Adrenal gland (tissue), 5 donors: ENCODE data around the gene XYLT1.
"Not testable (repeated sequence)": the region's sequence is repeated elsewhere in the genome, so short reads cannot be mapped to it uniquely, and the experiment has no call there.

ENCODE experiments used
- POLR2A ChIP-seq, 2 donors: fragments of 450-650 bp; IDR thresholded peaks; one replicate each; pipeline ENCODE4 v1.6.1; 2017; ENCODE audit warnings: antibody characterized with exemption in 2 of 2, mild to moderate bottlenecking in 2 of 2, moderate library complexity in 1 of 2
- TF ChIP-seq, protein P1 (sequence below), 6 experiments: fragments of 450-650 bp in 4 of 6; fragments of 200-600 bp in 2 of 6; sonication (generic) in 1 of 6; IDR thresholded peaks; 1 replicate in 5 of 6; 2 replicates in 1 of 6; pipeline versions ENCODE4 v1.5.1 to v1.8.0; 2016 to 2021; ENCODE audit warnings: antibody characterized with exemption in 6 of 6, mild to moderate bottlenecking in 2 of 6, moderate library complexity in 1 of 6
- donor health status: DM: no; HTN: no; CAD: no.

DNA sequence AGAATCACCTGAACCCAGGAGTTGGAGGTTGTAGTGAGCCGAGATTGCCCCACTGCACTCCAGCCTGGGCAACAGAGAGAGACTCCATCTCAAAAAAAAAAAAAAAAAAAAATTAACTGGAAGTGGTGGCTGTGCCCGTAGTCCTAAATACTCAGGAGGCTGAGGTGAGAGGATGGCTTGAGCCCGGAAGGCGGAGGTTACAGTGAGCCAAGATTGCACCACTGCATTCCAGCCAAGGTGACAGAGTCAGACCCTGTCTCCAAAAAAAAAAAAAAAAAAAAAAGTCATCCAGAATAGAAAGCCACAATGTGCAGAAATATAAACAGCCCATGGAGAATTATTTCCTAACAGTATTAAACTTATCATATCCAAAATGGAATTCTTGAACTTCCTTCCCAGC lies 11.6 kb upstream of the XYLT1 start:
- TF ChIP-seq, protein P1, sequence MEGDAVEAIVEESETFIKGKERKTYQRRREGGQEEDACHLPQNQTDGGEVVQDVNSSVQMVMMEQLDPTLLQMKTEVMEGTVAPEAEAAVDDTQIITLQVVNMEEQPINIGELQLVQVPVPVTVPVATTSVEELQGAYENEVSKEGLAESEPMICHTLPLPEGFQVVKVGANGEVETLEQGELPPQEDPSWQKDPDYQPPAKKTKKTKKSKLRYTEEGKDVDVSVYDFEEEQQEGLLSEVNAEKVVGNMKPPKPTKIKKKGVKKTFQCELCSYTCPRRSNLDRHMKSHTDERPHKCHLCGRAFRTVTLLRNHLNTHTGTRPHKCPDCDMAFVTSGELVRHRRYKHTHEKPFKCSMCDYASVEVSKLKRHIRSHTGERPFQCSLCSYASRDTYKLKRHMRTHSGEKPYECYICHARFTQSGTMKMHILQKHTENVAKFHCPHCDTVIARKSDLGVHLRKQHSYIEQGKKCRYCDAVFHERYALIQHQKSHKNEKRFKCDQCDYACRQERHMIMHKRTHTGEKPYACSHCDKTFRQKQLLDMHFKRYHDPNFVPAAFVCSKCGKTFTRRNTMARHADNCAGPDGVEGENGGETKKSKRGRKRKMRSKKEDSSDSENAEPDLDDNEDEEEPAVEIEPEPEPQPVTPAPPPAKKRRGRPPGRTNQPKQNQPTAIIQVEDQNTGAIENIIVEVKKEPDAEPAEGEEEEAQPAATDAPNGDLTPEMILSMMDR (IDR thresholded peaks at IDR 0.05): not testable (repeated sequence)
- TF ChIP-seq POLR2A (IDR thresholded peaks at IDR 0.05): not testable (repeated sequence)
